Motor neuron (in vitro differentiated cells): Measurements from ENCODE around the gene ACO2. TPM values are rescaled to one million over a fixed set of nuclear protein-coding genes. Genes with fewer than 3 reads are reported as not detected.

Source experiments
- ATAC-seq, 8 experiments: fragments of 200-7000 bp; cut with Tn5 transposase; replicated peaks in 6 of 8; 2 replicates each; pipeline ENCODE4 v1.8.0; 2021; ENCODE audit warnings: mild to moderate bottlenecking in 8 of 8, moderate library complexity in 8 of 8
- H3K27ac ChIP-seq, 2 donors: fragments of 250-450 bp; sonication (Bioruptor Pico); 2 replicates each; pipeline ENCODE4 v1.9.0; 2021; ENCODE audit warnings: antibody characterized with exemption in 2 of 2, mild to moderate bottlenecking in 2 of 2, moderate library complexity in 1 of 2
- H3K4me1 ChIP-seq, 2 donors: fragments of 250-450 bp; sonication (Bioruptor Pico); replicated peaks in 1 of 2; 2 replicates each; pipeline ENCODE4 v1.6.1; 2021; ENCODE audit warnings: antibody characterized with exemption in 2 of 2, mild to moderate bottlenecking in 2 of 2, moderate library complexity in 1 of 2
- H3K4me3 ChIP-seq, 5 donors: fragments of 250-450 bp; sonication (Bioruptor Pico); 2 replicates each; pipeline ENCODE4 v1.9.0; 2021; ENCODE audit warnings: antibody characterized with exemption in 5 of 5, mild to moderate bottlenecking in 5 of 5, moderate library complexity in 4 of 5
- WGBS, 10 experiments: fragments of 450-650 bp; shearing (Covaris generic); methylation state at CpG; one replicate each; pipeline ENCODE4 v1.0.0; 2022; 5-methylcytosine and 5-hydroxymethylcytosine counted together
- in situ Hi-C, 9 experiments: fragments of 400-800 bp; cut with MboI; loops; one replicate each; pipeline ENCODE4 v1.15.0; 2021; ENCODE audit warnings: low sequenced_read_pairs in 9 of 9, low pct_unique_long_range_greater_than_20kb in 2 of 9; ENCODE audit not compliant: unreplicated experiment in 9 of 9
- total RNA-seq, 8 experiments: library from RNA; unstranded; fragments of 300-600 nt; gene quantifications; 2 replicates each; pipeline versions ENCODE4 v1.2.3 to v1.2.4, GENCODE V29; 2022

ACO2 gene
- total RNA-seq, 8 experiments from 2014 or later, result 59.9 to 182 (median 83.6) TPM

DNA sequence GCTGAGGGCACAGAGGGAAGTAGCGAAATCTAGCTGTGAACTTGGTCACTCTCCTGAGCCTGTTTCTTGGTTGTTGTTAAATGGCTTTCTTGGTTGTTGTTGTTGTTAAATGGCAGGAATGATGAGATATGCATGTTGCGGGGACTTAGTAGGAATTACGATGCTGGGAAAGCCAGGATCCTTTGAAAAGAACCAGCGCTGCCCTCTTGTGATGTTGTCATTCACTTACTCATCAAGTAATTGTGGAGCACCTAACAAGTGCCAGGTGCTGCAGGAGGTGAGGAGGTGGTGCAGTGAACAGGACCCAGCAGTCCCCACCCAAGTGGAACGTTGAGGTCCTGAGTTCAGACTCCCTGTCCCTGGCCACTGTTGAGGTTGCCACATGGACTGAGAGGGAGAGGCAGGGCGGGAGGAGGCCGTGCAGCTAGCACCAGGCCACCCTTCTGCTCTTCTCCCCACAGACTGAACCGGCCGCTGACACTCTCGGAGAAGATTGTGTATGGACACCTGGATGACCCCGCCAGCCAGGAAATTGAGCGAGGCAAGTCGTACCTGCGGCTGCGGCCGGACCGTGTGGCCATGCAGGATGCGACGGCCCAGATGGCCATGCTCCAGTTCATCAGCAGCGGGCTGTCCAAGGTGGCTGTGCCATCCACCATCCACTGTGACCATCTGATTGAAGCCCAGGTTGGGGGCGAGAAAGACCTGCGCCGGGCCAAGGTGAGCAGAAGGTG, 38.6 kb downstream of the ACO2 start:
- H3K4me3 ChIP-seq, result no peak overlapping the region
- no peak for ATAC-seq
- no peak overlapping the region for H3K27ac ChIP-seq
- peaks cover 0 to under 1% of the 10 kb centered on the region in 2 donors for H3K4me1 ChIP-seq
- in situ Hi-C loops, result loop anchor here in 1 of 9 experiments (10.0 kb wide), 1 partner anchor 103 kb away; no protein-coding TSS in a partner anchor
- WGBS, 10 experiments, result 90 to 100% (median 91%) methylated on average over 1 to 11 of the region's 23 CpGs; no CpG with 5 or more reads in 4 of the 10 experiments

DNA sequence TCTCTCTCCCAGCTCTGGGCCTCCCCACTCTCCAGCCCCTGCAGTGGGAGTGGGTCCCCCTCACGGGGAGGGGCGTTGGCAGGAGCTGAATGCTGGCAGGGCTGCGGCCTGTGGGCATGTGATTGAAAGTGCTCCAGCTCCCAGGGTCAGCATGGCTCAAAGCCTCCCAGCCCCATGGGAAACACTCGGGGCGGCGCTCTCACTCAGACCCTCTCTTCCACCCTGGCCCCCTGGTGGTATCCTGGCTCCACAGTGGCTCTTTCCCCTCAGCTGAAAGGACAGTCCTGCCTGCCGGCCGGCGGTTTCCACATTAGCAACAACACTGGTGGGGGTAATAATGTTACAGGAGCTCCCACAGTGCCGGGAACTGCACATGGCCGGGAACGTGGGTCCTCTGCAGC, 39.9 kb downstream of the ACO2 start:
- in situ Hi-C loops, result loop anchor here in 1 of 9 experiments (10.0 kb wide), 1 partner anchor 104 kb away; no protein-coding TSS in a partner anchor
- peak in 5 of 8 experiments; percentile 28 to 90 (median 77) for ATAC-seq
- WGBS, 10 experiments, result 80 to 100% (median 100%) methylated on average over 2 to 3 of the region's 12 CpGs; no CpG with 5 or more reads in 7 of the 10 experiments

DNA sequence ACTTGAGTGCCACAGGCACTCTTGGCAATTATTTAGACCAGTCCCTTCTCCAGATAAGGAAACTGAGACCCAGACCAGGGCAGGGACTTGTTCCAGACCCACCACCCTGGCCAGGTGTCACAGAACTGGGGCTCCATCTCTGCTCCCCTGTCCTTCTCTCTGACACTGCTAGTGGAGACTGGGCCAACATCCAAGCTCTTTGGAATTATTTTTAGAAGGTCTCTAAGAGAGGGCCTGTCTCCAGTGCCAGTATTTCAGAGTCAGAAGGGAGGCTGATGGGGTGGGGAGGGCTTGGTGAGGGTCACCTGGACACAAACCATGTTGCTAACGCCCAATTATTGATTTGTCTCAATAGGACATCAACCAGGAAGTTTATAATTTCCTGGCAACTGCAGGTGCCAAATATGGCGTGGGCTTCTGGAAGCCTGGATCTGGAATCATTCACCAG, 42.6 kb downstream of the ACO2 start:
- Histone ChIP-seq H3K4me1 (peaks cover 0 to 6% of the 10 kb centered on the region in 2 donors), H3K27ac (no peak overlapping the region), H3K4me3 (no peak overlapping the region)
- whole genome bisulfite sequencing, 10 experiments, result 100% methylated on average over 1 to 2 of the region's 2 CpGs; no CpG with 5 or more reads in 6 of the 10 experiments
- in situ Hi-C loops, result loop anchor here in 3 of 9 experiments (10.0 kb wide), 1 partner anchor 107 kb away; no protein-coding TSS in a partner anchor
- ATAC-seq, result no peak

More for the DNA sequence above, 39.9 kb downstream of the ACO2 start:
- H3K27ac ChIP-seq, result no peak overlapping the region
- no peak overlapping the region for H3K4me3 ChIP-seq
- peaks cover 0 to 6% of the 10 kb centered on the region in 2 donors for H3K4me1 ChIP-seq

DNA sequence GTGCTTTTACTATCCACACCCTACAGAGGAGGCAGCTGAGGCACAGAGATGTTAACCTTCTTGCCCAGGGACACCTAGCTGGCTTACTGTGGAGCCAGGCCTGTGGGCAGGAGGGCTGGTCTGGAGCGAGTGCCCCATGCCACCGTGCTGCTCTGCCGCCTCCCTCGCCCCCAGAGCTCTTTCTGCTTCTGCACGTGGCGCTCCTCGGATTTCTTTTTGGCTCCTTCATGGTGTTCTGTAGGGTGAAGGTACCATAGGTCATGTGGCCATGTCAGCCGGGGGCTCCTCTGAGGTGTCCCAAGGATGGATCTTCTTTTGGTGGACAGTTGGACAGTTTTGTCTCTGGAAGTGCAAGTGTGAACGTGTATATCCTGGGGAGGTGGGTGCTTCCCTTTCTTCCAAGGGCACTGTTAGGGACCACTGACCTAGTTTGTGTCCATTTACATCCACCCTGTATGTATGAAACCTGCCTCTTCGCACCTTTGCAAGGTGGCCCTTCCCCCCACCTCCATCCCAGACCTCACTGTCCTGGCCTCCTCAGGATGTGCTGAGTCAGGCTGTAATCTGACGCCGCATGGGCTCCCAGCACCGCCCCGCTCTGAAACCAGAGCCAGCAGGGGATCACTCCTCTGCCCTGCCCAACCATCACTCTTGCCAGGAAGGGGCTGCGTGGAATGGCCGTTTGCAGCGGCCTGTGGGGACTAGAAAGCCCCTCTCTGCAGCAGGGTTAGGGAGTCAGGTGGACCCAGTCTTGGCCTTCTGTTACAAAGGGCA, 43.7 kb downstream of the ACO2 start:
- 7 to 100% (median 64%) methylated on average over 1 to 9 of the region's 17 CpGs; no CpG with 5 or more reads in 4 of the 10 experiments for WGBS, 10 experiments
- H3K4me1 ChIP-seq, result peaks cover 0 to 6% of the 10 kb centered on the region in 2 donors
- in situ Hi-C loops, result loop anchor here in 3 of 9 experiments (10.0 kb wide), 1 partner anchor 108 kb away; no protein-coding TSS in a partner anchor
- H3K4me3 ChIP-seq, result no peak overlapping the region
- H3K27ac ChIP-seq, result no peak overlapping the region
- ATAC-seq, result peak; percentile 46 to 98 (median 74)

DNA sequence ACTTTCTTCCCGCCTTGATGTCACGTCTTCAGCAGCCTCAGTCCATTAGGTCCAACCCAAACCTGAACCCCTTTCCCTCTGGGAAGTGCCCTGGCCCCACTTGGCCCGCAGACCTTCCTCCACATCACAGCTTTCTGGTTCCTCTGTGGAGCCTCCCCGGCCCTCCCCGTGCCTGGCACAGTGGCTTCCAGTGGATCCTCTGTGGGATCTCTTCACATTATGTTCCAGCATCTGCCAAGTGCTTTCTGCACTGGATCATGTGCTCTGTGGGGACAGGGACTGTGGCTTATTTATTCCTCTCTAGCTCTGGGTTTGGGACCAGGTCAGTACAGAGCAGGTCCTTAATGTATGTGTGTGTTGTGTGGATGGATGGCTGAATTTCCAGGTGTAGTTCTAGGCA, 44.5 kb downstream of the ACO2 start:
- no peak overlapping the region for H3K27ac ChIP-seq
- H3K4me1 ChIP-seq, result peaks cover 0 to 6% of the 10 kb centered on the region in 2 donors
- WGBS, 10 experiments, result 20 to 93% (median 80%) methylated on average over 1 to 3 of the region's 5 CpGs; no CpG with 5 or more reads in 4 of the 10 experiments
- in situ Hi-C loops, result loop anchor here in 3 of 9 experiments (10.0 kb wide), 1 partner anchor 109 kb away; no protein-coding TSS in a partner anchor
- H3K4me3 ChIP-seq, result no peak overlapping the region
- ATAC-seq, result no peak

DNA sequence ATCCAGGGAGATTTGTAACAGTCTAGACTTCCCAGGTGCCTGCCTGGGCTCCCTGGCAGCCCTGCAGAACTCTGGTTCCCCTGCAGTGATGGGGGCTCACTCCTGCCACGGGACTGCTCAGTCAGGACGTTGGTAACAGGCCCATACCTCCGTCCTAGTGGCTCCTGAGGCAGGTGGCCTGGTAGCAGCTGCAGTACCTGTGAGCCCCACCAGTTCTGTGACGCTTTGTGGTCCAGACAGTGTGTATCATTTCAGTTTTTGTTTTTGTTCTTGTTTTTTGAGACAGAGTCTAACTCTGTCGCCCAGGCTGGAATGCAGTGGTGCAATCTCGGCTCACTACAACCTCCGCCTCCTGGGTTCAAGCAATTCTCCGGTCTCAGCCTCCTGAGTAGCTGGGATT, 47.5 kb downstream of the ACO2 start:
- in situ Hi-C loops, result loop anchor here in 3 of 9 experiments (10.0 kb wide), 1 partner anchor 112 kb away; no protein-coding TSS in a partner anchor

DNA sequence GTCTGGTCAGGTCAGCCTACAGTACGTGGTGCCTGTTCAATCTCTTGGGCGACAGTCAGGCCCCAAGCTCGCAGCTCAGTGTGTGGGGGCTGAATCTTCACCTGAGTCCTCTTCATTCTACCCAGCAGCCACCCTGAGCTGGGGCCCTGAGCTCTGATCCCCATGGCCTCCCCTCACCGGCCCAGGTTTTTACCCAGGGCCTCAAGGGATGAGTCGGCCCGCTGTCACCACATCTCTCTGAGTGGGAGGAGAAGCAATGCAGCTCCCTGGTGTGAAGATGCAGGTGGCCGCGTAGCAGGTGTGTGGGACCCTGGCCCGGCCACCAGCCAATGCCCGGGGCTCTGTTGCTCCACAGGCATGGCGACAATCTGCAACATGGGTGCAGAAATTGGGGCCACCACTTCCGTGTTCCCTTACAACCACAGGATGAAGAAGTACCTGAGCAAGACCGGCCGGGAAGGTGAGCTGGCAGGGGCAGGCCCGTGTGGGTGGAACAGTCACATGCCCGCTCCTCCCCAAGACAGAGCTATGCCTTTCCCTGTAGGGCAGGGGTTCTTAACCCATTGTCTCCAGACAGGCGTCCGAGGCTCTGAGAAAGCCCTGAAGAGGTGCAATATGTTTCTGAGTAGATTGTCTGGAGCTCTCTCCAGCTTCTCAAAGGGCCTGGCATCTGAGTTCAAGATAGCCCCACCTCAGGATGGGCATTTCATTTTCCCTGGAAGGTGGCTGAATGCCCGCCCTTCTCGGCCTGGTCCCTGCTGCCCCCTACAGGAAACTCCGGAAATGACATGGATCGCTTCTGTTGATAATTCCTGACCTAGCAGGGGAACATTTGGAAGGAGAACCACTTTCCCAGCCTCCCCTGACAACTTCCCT, 48.5 kb downstream of the ACO2 start:
- peaks cover 0 to 6% of the 10 kb centered on the region in 2 donors for H3K4me1 ChIP-seq
- H3K27ac ChIP-seq, result no peak overlapping the region
- peak; percentile 10 to 43 (median 33) for ATAC-seq
- no peak overlapping the region for H3K4me3 ChIP-seq
- in situ Hi-C loops, result loop anchor here in 3 of 9 experiments (10.0 kb wide), 1 partner anchor 113 kb away; no protein-coding TSS in a partner anchor
- WGBS, 10 experiments, result 7 to 100% (median 66%) methylated on average over 3 to 10 of the region's 22 CpGs; no CpG with 5 or more reads in 5 of the 10 experiments

More for the DNA sequence above, 47.5 kb downstream of the ACO2 start:
- 83 to 100% (median 100%) methylated on average over 1 to 6 of the region's 8 CpGs; no CpG with 5 or more reads in 3 of the 10 experiments for WGBS, 10 experiments
- H3K4me3 ChIP-seq, result no peak overlapping the region
- H3K27ac ChIP-seq, result no peak overlapping the region
- peaks cover 0 to 6% of the 10 kb centered on the region in 2 donors for H3K4me1 ChIP-seq
- no peak for ATAC-seq

DNA sequence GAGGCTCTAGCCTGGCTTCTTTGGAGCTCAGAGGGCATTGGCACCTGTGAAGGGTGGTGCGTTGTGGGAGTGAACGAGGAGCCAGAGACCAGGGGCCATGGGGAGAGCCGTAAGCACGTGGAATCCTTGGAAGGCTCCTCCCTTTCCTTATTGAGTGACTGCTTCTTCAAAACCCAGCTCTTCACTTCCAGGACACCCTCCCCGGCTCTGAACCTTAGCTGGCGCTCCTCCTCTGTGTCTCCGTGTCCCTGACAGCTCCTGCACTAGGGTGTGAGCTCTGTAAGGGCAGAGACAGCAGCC, 49.1 kb downstream of the ACO2 start:
- WGBS, 10 experiments, result 60 to 92% (median 82%) methylated on average over 2 to 5 of the region's 7 CpGs; no CpG with 5 or more reads in 6 of the 10 experiments
- Histone ChIP-seq H3K4me3 (no peak overlapping the region), H3K4me1 (peaks cover 0 to under 1% of the 10 kb centered on the region in 2 donors), H3K27ac (no peak overlapping the region)
- in situ Hi-C loops, result loop anchor here in 3 of 9 experiments (10.0 kb wide), 1 partner anchor 113 kb away; no protein-coding TSS in a partner anchor
- ATAC-seq, result no peak

DNA sequence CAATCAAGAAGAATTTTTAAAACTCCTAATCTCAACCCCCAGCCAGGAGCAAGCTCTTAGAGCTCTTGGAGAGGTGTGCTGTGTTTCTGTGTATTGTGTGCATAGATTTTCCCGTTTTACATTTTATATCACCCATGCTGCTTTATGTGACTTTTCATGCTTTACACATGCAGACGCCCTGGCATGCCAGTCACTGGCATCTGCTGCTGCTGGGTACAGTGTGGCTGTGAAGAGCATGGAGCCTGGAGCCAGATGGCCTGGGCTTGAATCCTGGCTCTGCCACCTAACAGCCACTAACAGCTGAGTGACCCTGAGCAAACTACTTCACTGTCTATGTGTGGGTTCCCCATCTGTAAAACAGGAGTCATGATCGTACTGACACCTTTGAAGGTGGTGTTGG, 52.2 kb downstream of the ACO2 start:
- H3K4me3 ChIP-seq, result no peak overlapping the region
- in situ Hi-C loops, result no loop called here
- ATAC-seq, result no peak
- H3K27ac ChIP-seq, result no peak overlapping the region
- 34 to 100% (median 100%) methylated on average over 1 to 2 of the region's 3 CpGs; no CpG with 5 or more reads in 3 of the 10 experiments for WGBS, 10 experiments
- H3K4me1 ChIP-seq, result no peaks in the 10 kb centered on the region

DNA sequence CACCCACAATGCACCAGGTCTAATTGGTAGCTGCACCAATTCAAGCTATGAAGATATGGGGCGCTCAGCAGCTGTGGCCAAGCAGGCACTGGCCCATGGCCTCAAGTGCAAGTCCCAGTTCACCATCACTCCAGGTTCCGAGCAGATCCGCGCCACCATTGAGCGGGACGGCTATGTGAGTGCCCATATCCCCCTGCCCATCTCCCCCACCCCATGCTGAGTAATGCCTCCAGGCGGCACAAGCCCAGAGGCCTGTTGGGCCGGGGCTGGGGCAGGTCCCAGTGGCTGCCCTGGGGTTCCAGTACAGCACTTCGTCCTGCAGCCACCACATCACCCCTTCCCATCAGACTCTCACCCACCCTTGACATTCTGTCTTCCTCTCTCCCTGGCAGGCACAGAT, 53.9 kb downstream of the ACO2 start:
- no peak overlapping the region for H3K27ac ChIP-seq

DNA sequence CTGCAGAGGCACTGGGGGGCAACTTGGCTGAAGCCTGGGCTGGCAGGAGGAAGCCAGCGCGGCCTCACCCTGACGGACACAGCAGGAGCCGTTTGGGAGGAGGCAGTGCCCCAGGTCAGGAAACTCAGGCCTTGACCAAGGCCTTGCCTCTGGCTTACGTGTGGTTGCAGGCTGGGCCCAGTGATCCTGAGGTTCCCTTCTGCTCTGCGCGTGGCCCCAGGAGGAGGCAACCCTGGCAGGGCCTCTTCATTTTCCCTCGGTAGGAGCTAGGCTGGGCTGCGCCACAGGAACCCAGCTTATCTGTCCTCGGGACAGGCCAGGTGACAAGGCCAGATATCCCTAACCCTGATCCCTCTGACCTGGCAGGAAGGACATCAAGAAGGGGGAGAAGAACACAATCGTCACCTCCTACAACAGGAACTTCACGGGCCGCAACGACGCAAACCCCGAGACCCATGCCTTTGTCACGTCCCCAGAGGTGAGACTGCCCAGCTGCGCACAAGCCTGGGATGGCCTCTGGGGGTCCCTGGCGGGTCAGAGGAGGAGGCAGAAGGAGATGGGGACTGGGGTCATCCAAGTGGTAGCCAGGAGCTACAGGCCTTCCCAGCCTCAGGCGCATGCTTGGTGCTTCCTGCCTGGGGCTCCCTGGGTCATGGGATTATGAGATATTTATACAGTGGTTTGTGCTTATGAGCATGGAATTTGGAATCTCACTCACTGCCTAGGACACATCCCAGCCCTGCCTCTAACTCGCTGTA, 54.7 kb downstream of the ACO2 start:
- ATAC-seq, result peak in 1 of 8 experiments; percentile 10
- no peak overlapping the region for H3K4me3 ChIP-seq
- in situ Hi-C loops, result no loop called here
- no peak overlapping the region for H3K27ac ChIP-seq
- 80 to 100% (median 93%) methylated on average over 1 to 18 of the region's 21 CpGs; no CpG with 5 or more reads in 3 of the 10 experiments for WGBS, 10 experiments
- H3K4me1 ChIP-seq, result no peaks in the 10 kb centered on the region

More for the DNA sequence above, 53.9 kb downstream of the ACO2 start:
- ATAC-seq, result no peak
- Histone ChIP-seq H3K4me1 (no peaks in the 10 kb centered on the region), H3K4me3 (no peak overlapping the region)
- in situ Hi-C loops, result no loop called here
- 60 to 100% (median 88%) methylated on average over 1 to 3 of the region's 9 CpGs; no CpG with 5 or more reads in 6 of the 10 experiments for WGBS, 10 experiments
